ENCODE data around the gene PIP.
"Not testable (repeated sequence)": the region's sequence is repeated elsewhere in the genome, so short reads cannot be mapped to it uniquely, and the experiment has no call there.

PIP gene

GRCh38 chr7:143180771-143181170 lies 48.9 kb downstream of the PIP start:
- DNase-seq: not testable (repeated sequence)

- no peak for DNase-seq
Observed at GRCh38 chr7:143181349-143181748, 49.5 kb downstream of the PIP start.

- DNase-seq: no peak
Observed at GRCh38 chr7:143183024-143183423, 51.1 kb downstream of the PIP start, which contains the start of gene TAS2R39. Gene TAS2R39, plus strand, starts transcription at chr7:143183419. Its CDS starts 0 bp downstream, at chr7:143183419.

- no peak for DNase-seq
Observed at GRCh38 chr7:143185551-143185950, 53.7 kb downstream of the PIP start.

GRCh38 chr7:143188994-143189393 lies 57.1 kb downstream of the PIP start:
- DNase-seq: no peak

Measured in NCI-H774 (cell line).